Liver (tissue), 9 donors: ENCODE data around the gene ANXA9. TPM values are rescaled to one million over a fixed set of nuclear protein-coding genes. Genes with fewer than 3 reads are reported as not detected.
A peak's percentile ranks its signal among the peaks of the same experiment; 100 is the strongest.

Source experiments
- DNase-seq: peaks from one replicate; pipeline ENCODE4 v3.0.0-alpha.2; 2017; ENCODE audit warnings: low spot score
- H3K27ac ChIP-seq, 2 donors: one replicate each; pipeline ENCODE4 v1.7.0; 2013; ENCODE audit warnings: inconsistent platforms in 2 of 2, low read length in 2 of 2, control low read depth in 1 of 2, low read depth in 1 of 2, mild to moderate bottlenecking in 1 of 2
- H3K27me3 ChIP-seq, 4 donors: one replicate each; pipeline versions ENCODE4 v1.6.1 to v1.7.0; 2013; ENCODE audit warnings: low read length in 3 of 4, inconsistent platforms in 1 of 4, mild to moderate bottlenecking in 1 of 4, moderate library complexity in 1 of 4; ENCODE audit not compliant: control insufficient read depth in 4 of 4, insufficient read depth in 4 of 4
- H3K36me3 ChIP-seq, 4 donors: one replicate each; pipeline versions ENCODE4 v1.6.1 to v1.7.0; 2013; ENCODE audit warnings: low read length in 3 of 4, mild to moderate bottlenecking in 3 of 4, low read depth in 1 of 4, moderate library complexity in 1 of 4; ENCODE audit not compliant: control insufficient read depth in 4 of 4, insufficient read depth in 3 of 4
- H3K4me1 ChIP-seq, 4 donors: one replicate each; pipeline versions ENCODE4 v1.6.1 to v1.7.0; 2013; ENCODE audit warnings: low read length in 3 of 4, mild to moderate bottlenecking in 3 of 4, moderate library complexity in 1 of 4; ENCODE audit not compliant: control insufficient read depth in 4 of 4, insufficient read depth in 4 of 4
- H3K4me3 ChIP-seq, 3 donors: one replicate each; pipeline versions ENCODE4 v1.6.1 to v1.7.0; 2013; ENCODE audit warnings: low read length in 3 of 3, control low read depth in 1 of 3, low read depth in 1 of 3, mild to moderate bottlenecking in 1 of 3
- H3K9ac ChIP-seq, 2 donors: one replicate each; pipeline ENCODE4 v1.7.0; 2013; ENCODE audit warnings: low read length in 2 of 2, mild to moderate bottlenecking in 2 of 2, moderate library complexity in 2 of 2, control low read depth in 1 of 2, low read depth in 1 of 2
- H3K9me3 ChIP-seq, 4 donors: one replicate each; pipeline versions ENCODE4 v1.6.1 to v1.7.0; 2013; ENCODE audit warnings: low read length in 3 of 4; ENCODE audit not compliant: control insufficient read depth in 4 of 4
- ATF3 ChIP-seq: IDR thresholded peaks from 2 replicates; pipeline ENCODE4 v1.6.1; 2016; ENCODE audit warnings: antibody characterized with exemption
- CTCF ChIP-seq: fragments of 150-350 bp; IDR thresholded peaks from 2 replicates; pipeline ENCODE4 v1.5.1; 2017; ENCODE audit warnings: improper control_type of control experiment, low read depth, low read length; ENCODE audit not compliant: missing input control
- EGR1 ChIP-seq, 2 donors: IDR thresholded peaks; 2 replicates each; pipeline ENCODE4 v1.6.1; 2016 to 2018; ENCODE audit warnings: antibody characterized with exemption in 2 of 2, low read depth in 2 of 2
- FOXA1 ChIP-seq: IDR thresholded peaks from 2 replicates; pipeline ENCODE4 v1.6.1; 2016; ENCODE audit warnings: antibody characterized with exemption
- FOXA2 ChIP-seq: IDR thresholded peaks from 2 replicates; pipeline ENCODE4 v1.6.1; 2016; ENCODE audit warnings: antibody characterized with exemption
- GABPA ChIP-seq, 2 donors: IDR thresholded peaks in 1 of 2; conservative IDR thresholded peaks in 1 of 2; 2 replicates each; pipeline ENCODE4 v1.6.1; 2016; ENCODE audit warnings: antibody characterized with exemption in 2 of 2, mild to moderate bottlenecking in 1 of 2, moderate library complexity in 1 of 2
- HNF4A ChIP-seq, 2 donors: conservative IDR thresholded peaks; 2 replicates each; pipeline ENCODE4 v1.6.1; 2016; ENCODE audit warnings: antibody characterized with exemption in 2 of 2, mild to moderate bottlenecking in 2 of 2
- HNF4G ChIP-seq: IDR thresholded peaks from 2 replicates; pipeline ENCODE4 v1.6.1; 2016; ENCODE audit warnings: antibody characterized with exemption
- JUND ChIP-seq, 2 donors: IDR thresholded peaks; 2 replicates each; pipeline ENCODE4 v1.6.1; 2016; ENCODE audit warnings: antibody characterized with exemption in 2 of 2
- MAX ChIP-seq: IDR thresholded peaks from 2 replicates; pipeline ENCODE4 v1.6.1; 2016; ENCODE audit warnings: antibody characterized with exemption
- NR2F2 ChIP-seq: IDR thresholded peaks from 2 replicates; pipeline ENCODE4 v1.6.1; 2016; ENCODE audit warnings: antibody characterized with exemption
- RAD21 ChIP-seq, 2 donors: IDR thresholded peaks; 2 replicates each; pipeline ENCODE4 v1.6.1; 2016; ENCODE audit warnings: antibody characterized with exemption in 2 of 2, mild to moderate bottlenecking in 2 of 2
- REST ChIP-seq: IDR thresholded peaks from 2 replicates; pipeline ENCODE4 v1.6.1; 2016; ENCODE audit warnings: antibody characterized with exemption, mild to moderate bottlenecking
- RXRA ChIP-seq, 2 donors: IDR thresholded peaks; 2 replicates each; pipeline ENCODE4 v1.6.1; 2017 to 2018; ENCODE audit warnings: antibody characterized with exemption in 2 of 2, mild to moderate bottlenecking in 1 of 2
- SP1 ChIP-seq: IDR thresholded peaks from 2 replicates; pipeline ENCODE4 v1.6.1; 2018; ENCODE audit warnings: antibody characterized with exemption, mild to moderate bottlenecking
- TAF1 ChIP-seq: conservative IDR thresholded peaks from 2 replicates; pipeline ENCODE4 v1.6.1; 2016; ENCODE audit warnings: antibody characterized with exemption, mild to moderate bottlenecking
- YY1 ChIP-seq: IDR thresholded peaks from 2 replicates; pipeline ENCODE4 v1.6.1; 2016; ENCODE audit warnings: antibody characterized with exemption, mild to moderate bottlenecking
- ZBTB33 ChIP-seq: IDR thresholded peaks from 2 replicates; pipeline ENCODE4 v1.6.1; 2016; ENCODE audit warnings: antibody characterized with exemption
- WGBS: extraction: QIAGEN DNeasy Blood & Tissue Kit; methylation state at CpG from one replicate; pipeline ENCODE4 v1.1.7; 2013; 5-methylcytosine and 5-hydroxymethylcytosine counted together
- polyA plus RNA-seq, 2 donors: library from polyadenylated mRNA; stranded (reverse) in 1 of 2; unstranded in 1 of 2; fragments of 200-250 nt in 1 of 2; fragments of >200 nt in 1 of 2; fragmentation: Nextera tagmentation in 1 of 2; extraction: Ambion mirVana in 1 of 2; gene quantifications; one replicate each; pipeline versions ENCODE4 v1.2.1 to v1.2.3, GENCODE V29; 2013 to 2015
- total RNA-seq, 2 donors: library from RNA; depleted of rRNA; stranded (reverse); fragments of >200 nt; gene quantifications; one replicate each; pipeline ENCODE4 v1.2.3, GENCODE V29; 2014
- donor health status: healthy.
- donor health status: healthy.
- donor health status: healthy.
- donor health status: healthy.
- donor health status: healthy.

The ANXA9 gene
- total and polyA plus RNA-seq, 4 donors, result 7.5 to 24.0 (median 17.0) TPM

- Histone ChIP-seq H3K9me3 (no peaks in the 10 kb centered on the region), H3K36me3 (peaks cover 3 to 52% (median 38%) of the 10 kb centered on the region in 4 donors), H3K9ac (no peak overlapping the region), H3K4me3 (no peak overlapping the region), H3K27ac (no peak overlapping the region), H3K4me1 (no peaks in the 10 kb centered on the region), H3K27me3 (no peaks in the 10 kb centered on the region)
- WGBS, result 96% methylated on average over 3 of the region's 3 CpGs
- DNase-seq, result no peak
- TF ChIP-seq TAF1 (no peak), EGR1 (IDR thresholded peaks at IDR 0.05; ENCODE audit: low read depth in 2 of 2) (no peak), YY1 (no peak), FOXA1 (no peak), NR2F2 (no peak), RAD21 (IDR thresholded peaks at IDR 0.05) (no peak), MAX (no peak)
These were observed 27.4 kb upstream of the ANXA9 start for GRCh38 chr1:150954708-150955107.

- H3K27me3 ChIP-seq, result no peaks in the 10 kb centered on the region
- no peak for DNase-seq
- H3K36me3 ChIP-seq, result peaks cover 5 to 50% (median 36%) of the 10 kb centered on the region in 4 donors
- H3K4me1 ChIP-seq, result no peaks in the 10 kb centered on the region
- H3K27ac ChIP-seq, result no peak overlapping the region
- H3K9ac ChIP-seq, result no peak overlapping the region
- no peak overlapping the region for H3K4me3 ChIP-seq
- no peak for TF ChIP-seq TAF1
- TF ChIP-seq YY1, result no peak
- peak; percentile 20 for TF ChIP-seq NR2F2
- TF ChIP-seq RAD21 (IDR thresholded peaks at IDR 0.05), result no peak
- no peaks in the 10 kb centered on the region for H3K9me3 ChIP-seq
These were observed 26.8 kb upstream of the ANXA9 start for GRCh38 chr1:150955280-150955679.

- no peaks in the 10 kb centered on the region for H3K27me3 ChIP-seq
These were observed 24.4 kb upstream of the ANXA9 start for GRCh38 chr1:150957666-150958065.

More at GRCh38 chr1:150957666-150958065, 24.4 kb upstream of the ANXA9 start:
- H3K9ac ChIP-seq, result no peak overlapping the region
- peaks cover 7 to 42% (median 32%) of the 10 kb centered on the region in 4 donors for H3K36me3 ChIP-seq
- no peak overlapping the region for H3K27ac ChIP-seq
- 97% methylated on average over 11 of the region's 11 CpGs for WGBS
- TF ChIP-seq ATF3 (no peak), HNF4A (conservative IDR thresholded peaks at IDR 0.05) (no peak), SP1 (no peak), EGR1 (IDR thresholded peaks at IDR 0.05; ENCODE audit: low read depth in 2 of 2) (no peak), JUND (IDR thresholded peaks at IDR 0.05) (no peak), RAD21 (IDR thresholded peaks at IDR 0.05) (no peak), FOXA2 (no peak), YY1 (no peak), RXRA (IDR thresholded peaks at IDR 0.05) (no peak), REST (no peak), GABPA (IDR thresholded peaks at IDR 0.05 in 1 of 2, conservative IDR thresholded peaks at IDR 0.05 in 1 of 2) (no peak), ZBTB33 (no peak), TAF1 (no peak), HNF4G (no peak), CTCF (no peak), MAX (no peak), FOXA1 (no peak), NR2F2 (no peak)
- no peaks in the 10 kb centered on the region for H3K9me3 ChIP-seq
- H3K4me1 ChIP-seq, result peaks cover 0 to 4% (median 0%) of the 10 kb centered on the region in 4 donors
- H3K4me3 ChIP-seq, result no peak overlapping the region
- DNase-seq, result no peak
